ENCODE measurements around the gene ZBTB21. TPM values are rescaled to one million over a fixed set of nuclear protein-coding genes. Genes with fewer than 3 reads are reported as not detected.
A peak's percentile ranks its signal among the peaks of the same experiment; 100 is the strongest.

The ZBTB21 gene
- total RNA-seq, 4 donors from 2014 or later: 5.9 to 15.1 (median 9.2) TPM

DNA sequence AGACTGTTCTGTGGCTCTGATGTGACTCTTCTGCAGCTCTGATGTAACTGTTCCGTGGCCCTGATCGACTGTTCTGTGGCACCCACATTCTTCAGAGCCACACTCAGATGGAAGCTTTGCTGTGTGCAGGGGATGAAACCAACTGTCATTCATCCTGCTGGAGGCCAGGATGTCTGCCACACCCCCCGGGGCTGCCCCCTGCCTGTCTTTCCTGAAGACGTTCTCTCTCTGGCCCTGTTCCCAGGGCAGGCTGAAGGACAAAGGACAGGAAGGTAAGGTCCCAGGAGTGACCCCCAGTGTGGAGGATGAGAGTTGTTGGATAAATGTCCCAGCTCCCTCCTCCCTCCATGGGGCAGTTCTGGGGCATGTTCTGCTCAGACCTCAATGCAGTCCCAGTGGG is 31.6 kb upstream of the ZBTB21 start:
- no peak for DNase-seq (ENCODE audit: extremely low spot score)
- Histone ChIP-seq H3K4me1 (peaks cover 0 to 15% (median 12%) of the 10 kb centered on the region in 4 donors), H3K36me3 (no peaks in the 10 kb centered on the region), H3K4me3 (no peak overlapping the region), H3K27ac (replicated peaks in 1 of 4) (no peak overlapping the region), H3K9me3 (no peaks in the 10 kb centered on the region), H3K27me3 (no peaks in the 10 kb centered on the region)
- intact Hi-C loops (cut with DNase I): no loop called here
- TF ChIP-seq POLR2AphosphoS5 (IDR thresholded peaks at IDR 0.05) (no peak), POLR2A (IDR thresholded peaks at IDR 0.05; ENCODE audit: low read depth) (no peak), EP300 (IDR thresholded peaks at IDR 0.05) (no peak)
- TF ChIP-seq, protein P1, sequence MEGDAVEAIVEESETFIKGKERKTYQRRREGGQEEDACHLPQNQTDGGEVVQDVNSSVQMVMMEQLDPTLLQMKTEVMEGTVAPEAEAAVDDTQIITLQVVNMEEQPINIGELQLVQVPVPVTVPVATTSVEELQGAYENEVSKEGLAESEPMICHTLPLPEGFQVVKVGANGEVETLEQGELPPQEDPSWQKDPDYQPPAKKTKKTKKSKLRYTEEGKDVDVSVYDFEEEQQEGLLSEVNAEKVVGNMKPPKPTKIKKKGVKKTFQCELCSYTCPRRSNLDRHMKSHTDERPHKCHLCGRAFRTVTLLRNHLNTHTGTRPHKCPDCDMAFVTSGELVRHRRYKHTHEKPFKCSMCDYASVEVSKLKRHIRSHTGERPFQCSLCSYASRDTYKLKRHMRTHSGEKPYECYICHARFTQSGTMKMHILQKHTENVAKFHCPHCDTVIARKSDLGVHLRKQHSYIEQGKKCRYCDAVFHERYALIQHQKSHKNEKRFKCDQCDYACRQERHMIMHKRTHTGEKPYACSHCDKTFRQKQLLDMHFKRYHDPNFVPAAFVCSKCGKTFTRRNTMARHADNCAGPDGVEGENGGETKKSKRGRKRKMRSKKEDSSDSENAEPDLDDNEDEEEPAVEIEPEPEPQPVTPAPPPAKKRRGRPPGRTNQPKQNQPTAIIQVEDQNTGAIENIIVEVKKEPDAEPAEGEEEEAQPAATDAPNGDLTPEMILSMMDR (IDR thresholded peaks at IDR 0.05): no peak
- WGBS: 58% methylated on average over 4 of the region's 4 CpGs

DNA sequence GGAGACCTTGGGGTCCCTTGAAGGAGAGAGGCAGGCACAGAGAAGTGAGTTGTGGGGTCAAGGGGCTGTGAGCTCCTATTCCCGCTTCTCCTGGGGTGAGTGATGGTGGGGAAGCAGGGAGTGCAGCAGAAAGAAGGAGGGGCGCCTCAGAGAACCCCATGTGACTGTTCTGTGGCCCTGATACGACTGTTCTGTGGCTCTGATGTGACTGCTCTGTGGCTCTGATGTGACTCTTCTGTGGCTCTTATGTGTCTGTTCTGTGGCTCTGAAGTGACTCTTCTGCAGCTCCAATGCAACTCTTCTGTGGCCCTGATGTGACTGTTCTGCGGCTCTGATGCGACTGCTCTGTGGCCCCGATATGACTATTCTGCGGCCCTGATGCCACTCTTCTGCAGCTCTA is 31.1 kb upstream of the ZBTB21 start:
- Histone ChIP-seq H3K4me3 (no peak overlapping the region), H3K27me3 (no peaks in the 10 kb centered on the region), H3K36me3 (no peaks in the 10 kb centered on the region), H3K9me3 (no peaks in the 10 kb centered on the region), H3K27ac (replicated peaks in 1 of 4) (no peak overlapping the region), H3K4me1 (peaks cover 0 to 15% (median 12%) of the 10 kb centered on the region in 4 donors)
- intact Hi-C loops (cut with DNase I): no loop called here
- TF ChIP-seq, protein P1 (IDR thresholded peaks at IDR 0.05): no peak
- TF ChIP-seq POLR2AphosphoS5 (IDR thresholded peaks at IDR 0.05): no peak
- no peak for TF ChIP-seq POLR2A (IDR thresholded peaks at IDR 0.05; ENCODE audit: low read depth)
- no peak for TF ChIP-seq EP300 (IDR thresholded peaks at IDR 0.05)
- no peak for DNase-seq (ENCODE audit: extremely low spot score)
- WGBS: 89% methylated on average over 6 of the region's 7 CpGs

DNA sequence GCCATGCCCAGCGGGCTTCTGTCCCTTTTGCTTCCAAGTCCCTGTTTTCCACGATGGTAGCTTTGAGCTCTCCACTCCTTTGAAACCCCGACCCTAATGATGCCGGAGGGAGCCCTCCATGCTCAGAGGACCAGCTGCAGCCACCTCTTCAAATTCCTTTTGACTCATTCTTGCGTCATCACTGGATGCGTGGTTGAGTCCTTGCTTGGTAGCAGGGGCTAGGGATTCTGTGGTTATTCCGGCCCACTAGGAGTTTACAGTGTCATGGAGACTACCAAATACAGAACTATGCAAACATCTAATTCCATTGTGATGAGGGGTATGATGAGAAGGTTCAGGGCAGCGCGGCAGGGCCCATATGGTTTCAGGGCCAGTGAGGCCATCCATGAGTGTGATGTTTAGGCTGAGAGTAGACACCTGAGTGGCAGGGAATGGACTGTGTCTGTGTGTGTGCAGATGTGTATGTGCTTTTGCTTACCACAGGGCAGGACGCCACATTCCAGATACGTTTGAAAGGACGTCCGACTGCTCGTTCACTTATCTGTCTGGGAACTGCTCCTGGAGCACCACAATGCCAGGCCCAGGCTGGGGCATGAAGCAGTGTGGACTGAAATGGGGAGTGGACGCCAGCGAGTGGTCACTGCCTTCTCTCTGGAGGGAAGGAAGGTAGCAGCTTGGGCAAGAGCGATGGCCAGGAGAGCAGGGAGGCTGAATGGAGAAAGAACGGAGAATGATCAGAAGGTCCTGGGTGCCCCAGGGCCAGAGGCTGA is 30.4 kb upstream of the ZBTB21 start:
- TF ChIP-seq POLR2AphosphoS5 (IDR thresholded peaks at IDR 0.05): no peak
- TF ChIP-seq, protein P1 (IDR thresholded peaks at IDR 0.05): no peak
- no peak for TF ChIP-seq POLR2A (IDR thresholded peaks at IDR 0.05; ENCODE audit: low read depth)
- no peak for TF ChIP-seq EP300 (IDR thresholded peaks at IDR 0.05)
- peaks cover 0 to 15% (median 12%) of the 10 kb centered on the region in 4 donors for H3K4me1 ChIP-seq
- 73% methylated on average over 13 of the region's 18 CpGs for WGBS
- H3K4me3 ChIP-seq: no peak overlapping the region
- no peaks in the 10 kb centered on the region for H3K27me3 ChIP-seq
- no peak for DNase-seq (ENCODE audit: extremely low spot score)
- no peaks in the 10 kb centered on the region for H3K9me3 ChIP-seq
- H3K27ac ChIP-seq (replicated peaks in 1 of 4): no peak overlapping the region
- H3K36me3 ChIP-seq: no peaks in the 10 kb centered on the region
- intact Hi-C loops (cut with DNase I): no loop called here

DNA sequence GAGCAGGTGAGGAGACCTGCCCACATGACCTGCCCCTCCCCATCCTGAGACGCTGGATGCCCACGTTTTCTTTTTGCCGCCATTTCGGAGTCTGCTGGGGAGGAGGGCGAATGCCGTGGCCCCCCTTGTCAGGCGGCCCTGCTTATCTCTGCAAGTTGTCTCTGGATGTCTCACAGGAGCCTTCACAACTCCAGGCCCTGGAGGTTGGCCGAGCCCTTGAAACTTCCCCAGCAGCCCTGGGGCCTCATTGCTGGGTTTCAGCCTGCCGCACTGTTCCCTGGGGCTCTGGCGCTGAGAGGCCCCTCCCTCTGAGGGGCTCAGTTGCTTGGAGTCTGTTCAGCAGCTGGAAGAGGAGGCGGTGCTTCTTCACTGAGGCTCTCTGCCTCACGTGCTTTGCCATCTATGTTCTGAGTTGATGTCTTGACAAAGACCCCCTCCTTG is 29.8 kb upstream of the ZBTB21 start:
- 47% methylated on average over 10 of the region's 12 CpGs for WGBS
- no peak for DNase-seq (ENCODE audit: extremely low spot score)
- no peak overlapping the region for H3K4me3 ChIP-seq
- no peaks in the 10 kb centered on the region for H3K27me3 ChIP-seq
- intact Hi-C loops (cut with DNase I): no loop called here
- peaks cover 0 to 15% (median 12%) of the 10 kb centered on the region in 4 donors for H3K4me1 ChIP-seq
- TF ChIP-seq, protein P1 (IDR thresholded peaks at IDR 0.05): no peak
- TF ChIP-seq POLR2AphosphoS5 (IDR thresholded peaks at IDR 0.05) (no peak), POLR2A (IDR thresholded peaks at IDR 0.05; ENCODE audit: low read depth) (no peak), EP300 (IDR thresholded peaks at IDR 0.05) (no peak)
- H3K36me3 ChIP-seq: no peaks in the 10 kb centered on the region
- peak overlapping the region in 1 of 4 donors; percentile 3 for H3K27ac ChIP-seq (replicated peaks in 1 of 4)
- H3K9me3 ChIP-seq: no peaks in the 10 kb centered on the region

Measured in esophagus muscularis mucosa (tissue), 4 donors.